A673 (cell line): Measurements from ENCODE around the gene TMTC2.

Experiments
- CTCF ChIP-seq: fragments of 300-800, 200-600 bp; sonication (generic); conservative IDR thresholded peaks from 2 replicates; pipeline ENCODE4 v1.5.1; 2017; ENCODE audit warnings: low read depth, mild to moderate bottlenecking, antibody characterized with exemption, low read length, moderate library complexity, mixed read lengths
- EZH2 ChIP-seq: fragments of 200-600 bp; sonication (generic); IDR thresholded peaks from 2 replicates; pipeline ENCODE4 v1.6.1; 2017; ENCODE audit warnings: borderline replicate concordance, low read depth, mild to moderate bottlenecking, mixed read lengths, antibody characterized with exemption, low read length; ENCODE audit not compliant: poor library complexity, severe bottlenecking

GRCh38 chr12:83086023-83086422 is 399.3 kb downstream of the TMTC2 start:
- TF ChIP-seq CTCF, result no peak
- TF ChIP-seq EZH2, result no peak
